H1 (cell line): ENCODE data around the gene KCMF1. TPM values are rescaled to one million over a fixed set of nuclear protein-coding genes. Genes with fewer than 3 reads are reported as not detected.
A peak's percentile ranks its signal among the peaks of the same experiment; 100 is the strongest.

ENCODE experiments used
- CTCF ChIA-PET: fragments of 300-600 bp; sonication (Branson Sonifier 250); formaldehyde crosslinking; loops from one replicate; lab custom pipeline; 2021; ENCODE audit not compliant: partially characterized antibody; lab: Charles Lee
- POLR2A ChIA-PET: fragments of 300-600 bp; sonication (Branson Sonifier 250); formaldehyde crosslinking; loops from one replicate; lab custom pipeline; 2021; ENCODE audit warnings: inconsistent platforms; ENCODE audit not compliant: partially characterized antibody; lab: Charles Lee
- DNase-seq, 2 experiments: peaks; one replicate each; pipeline versions ENCODE4 v3.0.0 to v3.0.0-alpha.2; 2010 to 2022; ENCODE audit warnings: low spot score in 2 of 2, low read depth in 1 of 2, mixed read lengths in 1 of 2
- FAIRE-seq: peaks from 2 replicates; lab custom pipeline; 2011; peaks lifted over from hg19 to GRCh38; lab: Jason Lieb, UNC
- H2AFZ ChIP-seq: 2 replicates; pipeline ENCODE4 v1.8.1; 2012; ENCODE audit warnings: low read length, inconsistent platforms
- H2AK5ac ChIP-seq: 2 replicates; pipeline ENCODE4 v1.6.1; 2013; ENCODE audit warnings: low read depth, low read length
- H2BK120ac ChIP-seq: replicated peaks from 2 replicates; pipeline ENCODE3; 2013; ENCODE audit warnings: low read depth, low read length, inconsistent platforms
- H2BK12ac ChIP-seq: 2 replicates; pipeline ENCODE4 v1.6.1; 2013; ENCODE audit warnings: low read depth, low read length
- H2BK15ac ChIP-seq: 2 replicates; pipeline ENCODE4 v1.6.1; 2013; ENCODE audit warnings: low read length
- H2BK20ac ChIP-seq: 2 replicates; pipeline ENCODE4 v1.6.1; 2013; ENCODE audit warnings: low read length
- H2BK5ac ChIP-seq: 2 replicates; pipeline ENCODE4 v1.6.1; 2013; ENCODE audit warnings: low read depth, low read length
- H3K14ac ChIP-seq: 2 replicates; pipeline ENCODE4 v1.6.1; 2013; ENCODE audit warnings: inconsistent platforms; ENCODE audit not compliant: insufficient read length
- H3K18ac ChIP-seq: 2 replicates; pipeline ENCODE4 v1.6.1; 2013; ENCODE audit warnings: low read length; ENCODE audit errors: extremely low read depth
- H3K23ac ChIP-seq: 2 replicates; pipeline ENCODE4 v1.6.1; 2013; ENCODE audit warnings: inconsistent platforms; ENCODE audit not compliant: insufficient read length
- H3K23me2 ChIP-seq: 2 replicates; pipeline ENCODE4 v1.6.1; 2013; ENCODE audit warnings: low read depth, low read length
- H3K27ac ChIP-seq: 2 replicates; pipeline ENCODE4 v1.6.1; 2011; ENCODE audit warnings: low read depth, low read length, inconsistent platforms
- H3K27me3 ChIP-seq, 4 experiments: replicated peaks in 1 of 4; 1 replicate in 1 of 4; 2 replicates in 3 of 4; pipeline versions ENCODE4 v1.6.1 to v1.8.1; 2011 to 2013; ENCODE audit warnings: low read length in 3 of 4, mild to moderate bottlenecking in 3 of 4, inconsistent platforms in 2 of 4, mixed read lengths in 2 of 4, moderate library complexity in 1 of 4; ENCODE audit not compliant: control insufficient read depth in 3 of 4, insufficient read depth in 3 of 4; ENCODE audit errors: extremely low read depth in 1 of 4
- H3K36me3 ChIP-seq, 4 experiments: 2 replicates each; pipeline versions ENCODE4 v1.6.1 to v1.8.1; 2011 to 2013; ENCODE audit warnings: mild to moderate bottlenecking in 4 of 4, low read length in 3 of 4, moderate library complexity in 2 of 4, control low read depth in 1 of 4, inconsistent platforms in 1 of 4; ENCODE audit not compliant: insufficient read depth in 4 of 4, control insufficient read depth in 2 of 4
- H3K4ac ChIP-seq: replicated peaks from 2 replicates; pipeline ENCODE3; 2013; ENCODE audit warnings: low read length, low read depth, mixed read lengths, inconsistent platforms; ENCODE audit not compliant: insufficient read length
- H3K4me1 ChIP-seq, 4 experiments: replicated peaks in 1 of 4; 1 replicate in 1 of 4; 2 replicates in 3 of 4; pipeline versions ENCODE4 v1.6.1 to v1.8.1; 2011 to 2013; ENCODE audit warnings: low read length in 3 of 4, inconsistent platforms in 2 of 4, mixed read lengths in 1 of 4; ENCODE audit not compliant: insufficient read depth in 4 of 4, control insufficient read depth in 3 of 4
- H3K4me2 ChIP-seq, 2 experiments: 2 replicates each; pipeline versions ENCODE4 v1.6.1 to v1.8.1; 2011 to 2013; ENCODE audit warnings: low read depth in 2 of 2, low read length in 2 of 2, control low read depth in 1 of 2, inconsistent platforms in 1 of 2, mild to moderate bottlenecking in 1 of 2; ENCODE audit not compliant: insufficient read depth in 1 of 2
- H3K4me3 ChIP-seq, 4 experiments: fragments of 200-600, 300-600 bp in 1 of 4; sonication (generic), shearing (Covaris generic), sonication (Bioruptor Twin) in 1 of 4; 2 replicates each; pipeline versions ENCODE4 v1.5.1 to v1.8.1; 2011 to 2016; ENCODE audit warnings: low read length in 4 of 4, low read depth in 3 of 4, control low read depth in 2 of 4, inconsistent platforms in 2 of 4, mild to moderate bottlenecking in 2 of 4, mixed read lengths in 1 of 4, moderate library complexity in 1 of 4; ENCODE audit not compliant: insufficient read depth in 2 of 4; ENCODE audit errors: extremely low read depth in 1 of 4
- H3K56ac ChIP-seq: replicated peaks from 2 replicates; pipeline ENCODE3; 2013; ENCODE audit warnings: low read depth, mild to moderate bottlenecking, mixed read lengths, low read length, inconsistent platforms; ENCODE audit not compliant: insufficient read length
- H3K79me1 ChIP-seq: 2 replicates; pipeline ENCODE4 v1.6.1; 2013; ENCODE audit warnings: low read depth, low read length, control low read depth
- H3K79me2 ChIP-seq, 2 experiments: 2 replicates each; pipeline versions ENCODE4 v1.6.1 to v1.8.1; 2012 to 2013; ENCODE audit warnings: low read length in 2 of 2, mild to moderate bottlenecking in 2 of 2, inconsistent platforms in 1 of 2; ENCODE audit not compliant: insufficient read depth in 2 of 2, control insufficient read depth in 1 of 2
- H3K9ac ChIP-seq, 4 experiments: replicated peaks in 1 of 4; 1 replicate in 1 of 4; 2 replicates in 3 of 4; pipeline versions ENCODE4 v1.6.1 to v1.8.1; 2011 to 2013; ENCODE audit warnings: low read depth in 3 of 4, low read length in 3 of 4, control low read depth in 2 of 4, mild to moderate bottlenecking in 2 of 4, moderate library complexity in 2 of 4, inconsistent platforms in 1 of 4; ENCODE audit errors: extremely low read depth in 1 of 4
- H3K9me3 ChIP-seq, 2 experiments: 2 replicates each; pipeline versions ENCODE4 v1.6.1 to v1.8.1; 2012 to 2013; ENCODE audit warnings: mild to moderate bottlenecking in 2 of 2, moderate library complexity in 2 of 2, control low read depth in 1 of 2, inconsistent platforms in 1 of 2, low read depth in 1 of 2, low read length in 1 of 2, mixed read lengths in 1 of 2; ENCODE audit not compliant: insufficient read depth in 2 of 2
- H4K20me1 ChIP-seq, 2 experiments: replicated peaks in 1 of 2; 2 replicates each; pipeline versions ENCODE3 to v1.8.1; 2011 to 2013; ENCODE audit warnings: inconsistent platforms in 2 of 2, low read length in 2 of 2, mild to moderate bottlenecking in 1 of 2; ENCODE audit not compliant: insufficient read depth in 2 of 2, control insufficient read depth in 1 of 2
- H4K5ac ChIP-seq: 2 replicates; pipeline ENCODE4 v1.6.1; 2013; ENCODE audit warnings: low read length, low read depth, mixed read lengths, inconsistent platforms; ENCODE audit not compliant: insufficient read length
- H4K8ac ChIP-seq: 2 replicates; pipeline ENCODE4 v1.8.0; 2013; ENCODE audit warnings: mild to moderate bottlenecking, moderate library complexity, low read length, inconsistent platforms; ENCODE audit not compliant: insufficient read depth; ENCODE audit errors: extremely low read depth
- H4K91ac ChIP-seq: replicated peaks from 2 replicates; pipeline ENCODE3; 2013; ENCODE audit warnings: low read length, mixed read lengths, inconsistent platforms; ENCODE audit not compliant: insufficient read length
- ATF3 ChIP-seq: IDR thresholded peaks from 2 replicates; pipeline ENCODE4 v1.6.1; 2011; ENCODE audit warnings: low read depth, mild to moderate bottlenecking, low read length; ENCODE audit not compliant: insufficient read depth
- POLR2A ChIP-seq, 2 experiments: IDR thresholded peaks; 1 replicate in 1 of 2; 2 replicates in 1 of 2; pipeline ENCODE4 v1.6.1; 2011; ENCODE audit warnings: low read depth in 2 of 2, low read length in 2 of 2, mild to moderate bottlenecking in 2 of 2; ENCODE audit errors: control extremely low read depth in 1 of 2
- POLR2AphosphoS5 ChIP-seq: IDR thresholded peaks from 2 replicates; pipeline ENCODE4 v1.6.1; 2011; ENCODE audit warnings: low read depth, low read length
- TAF1 ChIP-seq: IDR thresholded peaks from 2 replicates; pipeline ENCODE4 v1.6.1; 2011; ENCODE audit warnings: mild to moderate bottlenecking, low read depth, low read length
- WGBS, 2 experiments: shearing (Covaris generic) in 1 of 2; methylation state at CpG; one replicate each; pipeline versions ENCODE4 v1.1.6 to v1.1.7; 2013 to 2015; ENCODE audit warnings: low lambda C conversion rate in 2 of 2, mixed read lengths in 2 of 2, inconsistent platforms in 1 of 2, low coverage in 1 of 2, missing lambda C conversion rate in 1 of 2; ENCODE audit not compliant: insufficient replicate concordance in 2 of 2, insufficient coverage in 1 of 2, insufficient read length in 1 of 2; ENCODE audit errors: extremely low coverage in 1 of 2, missing lambda C conversion rate in 1 of 2; 5-methylcytosine and 5-hydroxymethylcytosine counted together
- polyA plus RNA-seq, 7 experiments: library from polyadenylated mRNA; depleted of rRNA in 3 of 7; stranded (reverse) in 5 of 7; unstranded in 2 of 7; fragments of >200 nt in 5 of 7; fragments of 200-250 nt in 2 of 7; gene quantifications; 1 replicate in 5 of 7; 2 replicates in 1 of 7; 4 replicates in 1 of 7; pipeline versions ENCODE4 v1.2.1 to v1.2.3, GENCODE V29; 2011 to 2013; ENCODE audit warnings: missing spikeins in 2 of 7, mixed read lengths in 2 of 7
- total RNA-seq: library from RNA; stranded (reverse); fragmentation: NEBNext Ultra II Directional; extraction: Animal tissue kit (Norgen Biotek cat#: 25700); gene quantifications from 2 replicates; pipeline ENCODE4 v1.2.1, GENCODE V29; 2021
- TF ChIP-seq, protein P1 (sequence below): IDR thresholded peaks from 2 replicates; pipeline ENCODE4 v1.6.1; 2012; ENCODE audit warnings: low read length, inconsistent platforms

KCMF1 gene
- total and polyA plus RNA-seq, 2 of the 8 experiments (the other 6 are each of a cell fraction or from before 2014, with no cell fraction given), result 86.9 to 149 TPM

DNA sequence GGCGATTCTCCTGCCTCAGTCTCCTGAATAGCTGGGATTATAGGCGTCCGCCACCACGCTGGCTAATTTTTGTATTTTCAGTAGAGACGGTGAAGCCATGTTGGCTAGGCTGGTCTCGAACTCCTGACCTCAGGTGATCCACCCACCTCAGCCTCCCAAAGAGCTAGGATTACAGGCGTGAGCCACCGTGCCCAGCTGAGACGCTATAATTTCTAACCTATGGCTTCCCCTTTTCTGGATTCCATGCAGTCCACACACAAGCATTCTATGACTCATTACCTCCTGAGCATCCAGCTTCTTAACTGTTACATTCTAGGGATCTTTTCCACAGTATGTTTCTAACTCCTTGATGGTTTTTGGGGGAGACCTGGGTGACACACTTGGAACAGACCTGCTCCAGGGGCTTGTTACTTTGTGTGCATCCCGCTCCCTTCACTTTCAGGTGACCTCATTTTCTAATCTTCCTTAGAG, 11.8 kb upstream of the KCMF1 start:
- Histone ChIP-seq H2BK120ac (peak overlapping the region; percentile 81), H3K9ac (peak overlapping the region in 2 of 4 experiments; percentile 14 to 37; a peak in 2 of 7 replicates), H3K56ac (no peak overlapping the region), H3K4ac (peak overlapping the region; percentile 89), H3K4me3 (peak overlapping the region in 1 of 4 experiments; percentile 42; a peak in 1 of 8 replicates), H3K23ac (no peak overlapping the region), H3K79me1 (no peaks in the 10 kb centered on the region; the same call in 1 of the 2 replicates), H2BK12ac (peak overlapping the region; percentile 64), H4K5ac (peak overlapping the region; percentile 27), H4K91ac (peak overlapping the region; percentile 86), H3K18ac (peak overlapping the region; percentile 71), H3K23me2 (peaks cover 3% of the 10 kb centered on the region; the same call in 1 of the 2 replicates), H3K27ac (peak overlapping the region; percentile 87), H2AFZ (no peak overlapping the region), H3K4me2 (peak overlapping the region; percentile 44 to 48), H2BK20ac (peak overlapping the region; percentile 95), H4K8ac (no peak overlapping the region), H2BK5ac (peak overlapping the region; percentile 89), H3K79me2 (peaks cover 0 to 19% of the 10 kb centered on the region in 2 experiments; a peak in 1 of 4 replicates), H3K27me3 (no peaks in the 10 kb centered on the region), H3K36me3 (peaks cover 0 to 22% (median 6%) of the 10 kb centered on the region in 4 experiments; a peak in 4 of 8 replicates), H3K9me3 (no peaks in the 10 kb centered on the region), H3K14ac (no peak overlapping the region), H2BK15ac (0 out of 2 replicates have a peak overlapping the region, but pooled peaks have one; percentile 8), H4K20me1 (peaks cover 0 to 4% of the 10 kb centered on the region in 2 experiments), H2AK5ac (peak overlapping the region; percentile 87), H3K4me1 (peaks cover 11 to 34% (median 30%) of the 10 kb centered on the region in 4 experiments)
- TF ChIP-seq, protein P1, sequence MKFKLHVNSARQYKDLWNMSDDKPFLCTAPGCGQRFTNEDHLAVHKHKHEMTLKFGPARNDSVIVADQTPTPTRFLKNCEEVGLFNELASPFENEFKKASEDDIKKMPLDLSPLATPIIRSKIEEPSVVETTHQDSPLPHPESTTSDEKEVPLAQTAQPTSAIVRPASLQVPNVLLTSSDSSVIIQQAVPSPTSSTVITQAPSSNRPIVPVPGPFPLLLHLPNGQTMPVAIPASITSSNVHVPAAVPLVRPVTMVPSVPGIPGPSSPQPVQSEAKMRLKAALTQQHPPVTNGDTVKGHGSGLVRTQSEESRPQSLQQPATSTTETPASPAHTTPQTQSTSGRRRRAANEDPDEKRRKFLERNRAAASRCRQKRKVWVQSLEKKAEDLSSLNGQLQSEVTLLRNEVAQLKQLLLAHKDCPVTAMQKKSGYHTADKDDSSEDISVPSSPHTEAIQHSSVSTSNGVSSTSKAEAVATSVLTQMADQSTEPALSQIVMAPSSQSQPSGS, result 0 out of 2 replicates have a peak, but pooled peaks have one; percentile 10
- TF ChIP-seq ATF3 (no peak), POLR2AphosphoS5 (peak; percentile 53; the same call in 1 of the 2 replicates), TAF1 (0 out of 2 replicates have a peak, but pooled peaks have one; percentile 19), POLR2A (IDR thresholded peaks at IDR 0.05; ENCODE audit: control extremely low read depth in 1 of 2, low read depth in 2 of 2, low read length in 2 of 2) (peak in 1 of 2 experiments; percentile 2; a peak in 1 of 3 replicates)
- no peak for DNase-seq
- ChIA-PET POLR2A (interaction anchor here (0.6 to 12.0 kb wide), 11 partner anchors 12 to 298 kb away, joined by 3 to 288 read pairs (median 7); partner anchors contain the start of gene KCMF1), CTCF (interaction anchor here (0.6 to 7.9 kb wide), 9 partner anchors 10 to 108 kb away, joined by 3 to 46 read pairs (median 4); no protein-coding TSS in a partner anchor)
- WGBS, 2 experiments, result 39% methylated on average over 10 of the region's 10 CpGs; no CpG with 5 or more reads in 1 of the 2 experiments
- no peak for FAIRE-seq
